Measurements from ENCODE around the gene RAB7A.

GRCh38 chr3:128679338-128679737 is 46.6 kb upstream of the RAB7A start:
- TF ChIP-seq POLR2A (IDR thresholded peaks at IDR 0.05) (no peak), CTCF (IDR thresholded peaks at IDR 0.05) (no peak)
